K562 (cell line): ENCODE measurements around the gene MTHFR. TPM values are rescaled to one million over a fixed set of nuclear protein-coding genes. Genes with fewer than 3 reads are reported as not detected.
A peak's percentile ranks its signal among the peaks of the same experiment; 100 is the strongest.

Experiments used
- ASH1L ChIP-seq: fragments of 450-650 bp; IDR thresholded peaks from 2 replicates; pipeline ENCODE4 v1.6.1; 2018; ENCODE audit warnings: borderline replicate concordance, mild to moderate bottlenecking, low read depth; ENCODE audit not compliant: partially characterized antibody
- CBFA2T3 ChIP-seq: fragments of 450-650 bp; IDR thresholded peaks from 2 replicates; pipeline ENCODE4 v1.6.1; 2017
- CBX5 ChIP-seq: IDR thresholded peaks from 2 replicates; pipeline ENCODE4 v1.6.1; 2014; ENCODE audit warnings: low read depth, borderline replicate concordance
- CHCHD3 ChIP-seq: fragments of 250-450 bp; sonication (Bioruptor Pico); IDR thresholded peaks from 2 replicates; pipeline ENCODE4 v2.1.2; 2022; ENCODE audit warnings: mild to moderate bottlenecking
- EP400 ChIP-seq: fragments of 450-650 bp; IDR thresholded peaks from 2 replicates; pipeline ENCODE4 v1.6.1; 2017; ENCODE audit warnings: antibody characterized with exemption, mild to moderate bottlenecking, moderate library complexity
- FOXK2 ChIP-seq, 2 experiments: fragments of 450-650 bp; IDR thresholded peaks in 1 of 2; conservative IDR thresholded peaks in 1 of 2; 2 replicates each; pipeline ENCODE4 v1.6.1; 2016; ENCODE audit warnings: low read depth in 2 of 2, mild to moderate bottlenecking in 1 of 2
- PHF21A ChIP-seq: fragments of 450-650 bp; IDR thresholded peaks from 2 replicates; pipeline ENCODE4 v1.6.1; 2017; ENCODE audit warnings: low read depth, borderline replicate concordance
- POLR3G ChIP-seq: IDR thresholded peaks from 2 replicates; pipeline ENCODE4 v1.6.1; 2011; ENCODE audit not compliant: insufficient read length, insufficient replicate concordance; ENCODE audit errors: extremely low read depth
- RBM17 ChIP-seq: fragments of 200-400 bp; formaldehyde crosslinking; IDR thresholded peaks from 2 replicates; pipeline ENCODE4 v1.6.1; 2017; ENCODE audit warnings: low read depth, mild to moderate bottlenecking, low read length, borderline replicate concordance
- SAP30 ChIP-seq: fragments of 200-600 bp; sonication (generic); IDR thresholded peaks from 2 replicates; pipeline ENCODE4 v1.6.1; 2012; ENCODE audit warnings: borderline replicate concordance, low read depth, mild to moderate bottlenecking, moderate library complexity, low read length, control low read depth, inconsistent platforms; ENCODE audit not compliant: insufficient read depth, poor library complexity, severe bottlenecking
- TOE1 ChIP-seq, 2 experiments: fragments of 450-650 bp in 1 of 2; sonication (generic) in 1 of 2; formaldehyde crosslinking in 1 of 2; IDR thresholded peaks; 2 replicates each; pipeline versions ENCODE4 v1.7.1 to v1.8.0; 2016 to 2022; ENCODE audit warnings: borderline replicate concordance in 2 of 2, mild to moderate bottlenecking in 2 of 2, antibody characterized with exemption in 1 of 2, inconsistent platforms in 1 of 2, low read depth in 1 of 2, missing genetic modification reagents in 1 of 2, moderate library complexity in 1 of 2
- UBTF ChIP-seq, 2 experiments: IDR thresholded peaks; 2 replicates each; pipeline ENCODE4 v1.6.1; 2012; ENCODE audit warnings: improper control_type of control experiment in 2 of 2, low read depth in 2 of 2, low read length in 2 of 2, borderline replicate concordance in 1 of 2
- ZNF232 ChIP-seq: sonication (generic); formaldehyde crosslinking; IDR thresholded peaks from 2 replicates; pipeline ENCODE4 v1.8.0; 2022; ENCODE audit warnings: mild to moderate bottlenecking, missing genetic modification reagents
- ZNF280A ChIP-seq: fragments of 450-650 bp; IDR thresholded peaks from 2 replicates; pipeline ENCODE4 v1.6.1; 2018; ENCODE audit warnings: mild to moderate bottlenecking, low read depth; ENCODE audit not compliant: partially characterized antibody
- ZNF408 ChIP-seq: fragments of 250-450 bp; sonication (Bioruptor Pico); IDR thresholded peaks from 2 replicates; pipeline ENCODE4 v1.4.0; 2020; ENCODE audit warnings: low read depth, mild to moderate bottlenecking, moderate library complexity
- ZNF551 ChIP-seq: fragments of 250-450 bp; sonication (Bioruptor Pico); IDR thresholded peaks from 2 replicates; pipeline ENCODE4 v1.5.0; 2021; ENCODE audit warnings: mild to moderate bottlenecking, moderate library complexity
- ZNF57 ChIP-seq: fragments of 450-650 bp; formaldehyde crosslinking; IDR thresholded peaks from 2 replicates; pipeline ENCODE4 v1.4.0; 2020; ENCODE audit warnings: mild to moderate bottlenecking, moderate library complexity
- ZNF584 ChIP-seq: fragments of 200-800 bp; sonication (Bioruptor generic); IDR thresholded peaks from 2 replicates; pipeline ENCODE4 v1.6.1; 2016; ENCODE audit warnings: low read depth, mild to moderate bottlenecking, missing genetic modification characterization, missing compliant biosample characterization
- ZNF764 ChIP-seq: fragments of 250-450 bp; sonication (Bioruptor Pico); IDR thresholded peaks from 2 replicates; pipeline ENCODE4 v1.4.0; 2020; ENCODE audit warnings: low read depth, mild to moderate bottlenecking, moderate library complexity
- polyA plus RNA-seq, 8 experiments: library from polyadenylated mRNA; depleted of rRNA in 4 of 8; stranded (reverse) in 5 of 8; unstranded in 3 of 8; fragments of >200 nt; fragmentation: Nextera tagmentation in 2 of 8; fragmentation: Illumina TruSeq in 1 of 8; extraction: Ambion mirVana in 2 of 8; extraction: Trizol in 1 of 8; gene quantifications; 2 replicates each; pipeline versions ENCODE4 v1.2.1 to v1.2.3, GENCODE V29; 2011 to 2014; ENCODE audit warnings: inconsistent platforms in 1 of 8, missing spikeins in 1 of 8
- total RNA-seq, 7 experiments: library from RNA; depleted of rRNA in 6 of 7; stranded (reverse); fragments of >200 nt in 6 of 7; fragmentation: Illumina TruSeq in 2 of 7; extraction: Trizol in 2 of 7; gene quantifications; 2 replicates each; pipeline versions ENCODE4 v1.2.1 to v1.2.3, GENCODE V29; 2011 to 2021; ENCODE audit warnings: low replicate concordance in 1 of 7

Gene MTHFR
- total and polyA plus RNA-seq, 9 of the 15 experiments (the other 6 are each of a cell fraction or from before 2014, with no cell fraction given), result 5.0 to 104 (median 62.6) TPM

- TF ChIP-seq TOE1 (IDR thresholded peaks at IDR 0.05; ENCODE audit: borderline replicate concordance), result peak; percentile 38; the same call in 1 of the 2 replicates
- 0 out of 2 replicates have a peak, but pooled peaks have one; percentile 35 for TF ChIP-seq TOE1 (CRISPR knock-in tag; IDR thresholded peaks at IDR 0.05; ENCODE audit: borderline replicate concordance, low read depth)
- no peak for TF ChIP-seq ZNF408 (CRISPR knock-in tag)
- TF ChIP-seq ASH1L, result no peak
- no peak for TF ChIP-seq ZNF280A
- no peak for TF ChIP-seq ZNF232 (CRISPR knock-in tag)
- TF ChIP-seq UBTF (IDR thresholded peaks at IDR 0.05; ENCODE audit: borderline replicate concordance in 1 of 2, low read depth in 2 of 2, low read length in 2 of 2), result peak in 1 of 2 experiments; percentile 64; a peak in 1 of 4 replicates
- no peak for TF ChIP-seq ZNF584 (CRISPR knock-in tag)
- no peak for TF ChIP-seq POLR3G
- no peak; the same call in 1 of the 2 replicates for TF ChIP-seq ZNF57 (CRISPR knock-in tag)
- TF ChIP-seq CBX5, result no peak
- no peak for TF ChIP-seq ZNF764
- no peak for TF ChIP-seq SAP30
- TF ChIP-seq ZNF551 (CRISPR knock-in tag), result no peak
- TF ChIP-seq EP400, result no peak
- TF ChIP-seq FOXK2 (conservative IDR thresholded peaks at IDR 0.05 in 1 of 2, IDR thresholded peaks at IDR 0.05 in 1 of 2; ENCODE audit: low read depth in 2 of 2), result no peak
- no peak for TF ChIP-seq RBM17
- TF ChIP-seq PHF21A, result no peak
- 0 out of 2 replicates have a peak, but pooled peaks have one; percentile 43 for TF ChIP-seq CHCHD3 (CRISPR knock-in tag)
- no peak for TF ChIP-seq CBFA2T3
Measured at GRCh38 chr1:11787251-11787803, 18.4 kb downstream of the MTHFR start (continued).
